ENCODE measurements around the gene TMEM215.
"Not testable (repeated sequence)": the region's sequence is repeated elsewhere in the genome, so short reads cannot be mapped to it uniquely, and the experiment has no call there.

The TMEM215 gene

DNA sequence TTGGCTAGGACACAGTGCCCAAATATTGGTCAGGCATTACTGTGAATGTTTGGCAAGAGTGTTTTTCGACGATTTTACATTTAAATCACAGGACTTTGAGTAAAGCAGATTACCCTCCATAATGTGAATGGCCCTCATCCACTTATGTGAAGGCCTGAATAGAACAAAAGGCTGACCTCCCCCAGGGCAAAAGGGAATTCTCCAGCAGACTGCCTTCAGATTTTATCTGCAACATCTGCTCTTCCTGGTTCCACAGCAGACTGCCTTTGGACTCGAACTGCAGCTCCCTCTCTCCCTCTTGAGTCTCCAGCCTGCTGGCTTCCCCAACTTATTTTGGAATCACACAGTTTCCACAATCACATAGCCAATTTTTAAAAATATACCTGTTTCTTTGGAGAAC is 7.1 kb upstream of the TMEM215 start:
- Histone ChIP-seq H3K4me1 (ENCODE audit: insufficient read depth, poor library complexity, severe bottlenecking) (no peaks in the 10 kb centered on the region), H3K27ac (ENCODE audit: poor library complexity, severe bottlenecking) (no peak overlapping the region), H3K36me3 (ENCODE audit: low read depth) (no peaks in the 10 kb centered on the region), H3K9me3 (ENCODE audit: severe bottlenecking) (peaks cover 2% of the 10 kb centered on the region), H3K4me3 (ENCODE audit: severe bottlenecking) (no peak overlapping the region), H3K27me3 (ENCODE audit: insufficient read depth, poor library complexity, severe bottlenecking) (peaks cover 26% of the 10 kb centered on the region)
- DNase-seq (ENCODE audit: low spot score) (no peak), ATAC-seq (ENCODE audit: low read depth) (no peak)
- TF ChIP-seq, protein P1, sequence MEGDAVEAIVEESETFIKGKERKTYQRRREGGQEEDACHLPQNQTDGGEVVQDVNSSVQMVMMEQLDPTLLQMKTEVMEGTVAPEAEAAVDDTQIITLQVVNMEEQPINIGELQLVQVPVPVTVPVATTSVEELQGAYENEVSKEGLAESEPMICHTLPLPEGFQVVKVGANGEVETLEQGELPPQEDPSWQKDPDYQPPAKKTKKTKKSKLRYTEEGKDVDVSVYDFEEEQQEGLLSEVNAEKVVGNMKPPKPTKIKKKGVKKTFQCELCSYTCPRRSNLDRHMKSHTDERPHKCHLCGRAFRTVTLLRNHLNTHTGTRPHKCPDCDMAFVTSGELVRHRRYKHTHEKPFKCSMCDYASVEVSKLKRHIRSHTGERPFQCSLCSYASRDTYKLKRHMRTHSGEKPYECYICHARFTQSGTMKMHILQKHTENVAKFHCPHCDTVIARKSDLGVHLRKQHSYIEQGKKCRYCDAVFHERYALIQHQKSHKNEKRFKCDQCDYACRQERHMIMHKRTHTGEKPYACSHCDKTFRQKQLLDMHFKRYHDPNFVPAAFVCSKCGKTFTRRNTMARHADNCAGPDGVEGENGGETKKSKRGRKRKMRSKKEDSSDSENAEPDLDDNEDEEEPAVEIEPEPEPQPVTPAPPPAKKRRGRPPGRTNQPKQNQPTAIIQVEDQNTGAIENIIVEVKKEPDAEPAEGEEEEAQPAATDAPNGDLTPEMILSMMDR (IDR thresholded peaks at IDR 0.05; ENCODE audit: poor library complexity, severe bottlenecking), result no peak

DNA sequence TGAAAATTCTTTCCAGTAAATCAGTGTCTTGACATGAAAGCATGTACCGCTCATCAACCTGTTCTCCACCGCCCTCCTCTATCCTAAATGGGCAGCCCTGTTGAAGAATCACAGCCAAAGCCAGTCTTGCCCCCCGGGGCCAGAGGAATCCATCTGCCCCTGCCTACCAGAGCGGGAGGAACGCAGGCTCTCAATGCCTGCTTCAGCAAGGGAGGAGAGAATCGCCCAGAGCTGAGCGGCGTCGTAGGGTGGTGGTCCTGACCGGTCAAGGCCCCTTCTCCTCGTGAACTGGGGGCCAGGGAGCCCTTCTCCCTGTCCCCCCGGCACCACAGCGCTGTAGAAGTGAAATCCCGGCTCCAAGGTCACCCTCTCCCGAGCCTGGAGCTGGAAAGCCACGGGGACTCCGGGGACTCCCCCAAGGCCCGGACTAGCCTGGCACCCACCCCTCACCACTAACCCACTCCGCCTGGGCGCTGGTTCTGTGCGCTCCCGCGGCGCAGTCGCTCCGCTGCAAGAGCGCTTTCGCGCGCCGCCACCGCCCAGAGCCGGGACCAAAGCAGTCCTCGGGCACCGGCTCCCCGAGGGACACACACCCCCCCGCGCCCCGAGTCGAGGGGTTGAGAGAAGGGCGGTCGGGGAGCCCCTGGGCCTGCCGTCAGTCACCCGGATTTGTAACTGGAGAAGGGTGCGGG is 718 bp upstream of the TMEM215 start:
- 0 out of 3 replicates have a peak, but pooled peaks have one; percentile 19 for ATAC-seq (ENCODE audit: low read depth)
- Histone ChIP-seq H3K9me3 (ENCODE audit: severe bottlenecking) (no peaks in the 10 kb centered on the region), H3K27me3 (ENCODE audit: insufficient read depth, poor library complexity, severe bottlenecking) (peaks cover 86% of the 10 kb centered on the region), H3K4me3 (ENCODE audit: severe bottlenecking) (no peak overlapping the region), H3K36me3 (ENCODE audit: low read depth) (no peaks in the 10 kb centered on the region), H3K27ac (ENCODE audit: poor library complexity, severe bottlenecking) (no peak overlapping the region), H3K4me1 (ENCODE audit: insufficient read depth, poor library complexity, severe bottlenecking) (no peaks in the 10 kb centered on the region)
- TF ChIP-seq, protein P1 (IDR thresholded peaks at IDR 0.05; ENCODE audit: poor library complexity, severe bottlenecking), result no peak
- DNase-seq (ENCODE audit: low spot score), result no peak

DNA sequence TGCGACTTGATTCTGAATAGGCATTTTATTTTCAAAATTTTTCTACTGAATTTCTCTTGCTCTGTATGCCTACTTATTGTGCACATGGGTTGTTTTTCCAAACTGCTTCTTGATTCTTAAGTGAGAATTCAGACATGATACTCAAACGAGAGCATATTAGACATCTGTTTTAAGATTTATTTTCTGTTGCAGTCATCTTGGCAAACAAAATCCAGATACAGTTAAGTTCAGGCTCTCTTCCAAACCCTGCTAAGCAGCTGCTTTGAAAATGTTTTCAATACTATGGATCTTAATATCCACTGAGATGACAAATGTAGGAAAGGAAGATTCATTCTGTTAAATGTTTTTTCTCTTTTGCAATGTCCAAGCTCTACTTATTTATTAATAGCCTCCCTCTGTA is 4.5 kb downstream of the TMEM215 start:
- Histone ChIP-seq H3K9me3 (ENCODE audit: severe bottlenecking) (no peaks in the 10 kb centered on the region), H3K27me3 (ENCODE audit: insufficient read depth, poor library complexity, severe bottlenecking) (peaks cover 58% of the 10 kb centered on the region)

DNA sequence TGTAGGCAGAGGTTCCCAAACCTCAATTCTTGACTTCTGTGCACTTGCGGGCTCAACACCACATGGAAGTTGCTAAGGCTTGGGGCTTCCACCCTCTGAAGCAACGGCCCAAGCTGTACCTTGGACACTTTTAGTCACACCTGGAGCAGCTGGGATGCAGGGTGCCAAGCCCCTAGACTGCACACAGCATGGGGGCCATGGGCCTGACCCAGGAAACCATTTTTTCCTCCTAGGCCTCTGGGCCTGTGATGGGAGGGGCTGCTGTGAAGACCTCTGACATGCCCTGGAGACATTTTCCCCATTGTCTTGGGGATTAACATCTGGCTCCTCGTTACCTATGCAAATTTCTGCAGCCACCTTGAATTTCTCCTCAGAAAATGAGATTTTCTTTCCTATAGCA is 12.7 kb downstream of the TMEM215 start:
- DNase-seq (ENCODE audit: low spot score); H3K9me3 ChIP-seq (ENCODE audit: severe bottlenecking); ATAC-seq (ENCODE audit: low read depth); H3K36me3 ChIP-seq (ENCODE audit: low read depth); H3K4me3 ChIP-seq (ENCODE audit: severe bottlenecking); H3K4me1 ChIP-seq (ENCODE audit: insufficient read depth, poor library complexity, severe bottlenecking); H3K27me3 ChIP-seq (ENCODE audit: insufficient read depth, poor library complexity, severe bottlenecking); H3K27ac ChIP-seq (ENCODE audit: poor library complexity, severe bottlenecking): not testable (repeated sequence)

More for the DNA sequence above, 4.5 kb downstream of the TMEM215 start:
- Histone ChIP-seq H3K27ac (ENCODE audit: poor library complexity, severe bottlenecking) (no peak overlapping the region), H3K4me3 (ENCODE audit: severe bottlenecking) (no peak overlapping the region), H3K4me1 (ENCODE audit: insufficient read depth, poor library complexity, severe bottlenecking) (no peaks in the 10 kb centered on the region), H3K36me3 (ENCODE audit: low read depth) (no peaks in the 10 kb centered on the region)
- ATAC-seq (ENCODE audit: low read depth) (no peak), DNase-seq (ENCODE audit: low spot score) (no peak)
- TF ChIP-seq, protein P1 (IDR thresholded peaks at IDR 0.05; ENCODE audit: poor library complexity, severe bottlenecking), result no peak

DNA sequence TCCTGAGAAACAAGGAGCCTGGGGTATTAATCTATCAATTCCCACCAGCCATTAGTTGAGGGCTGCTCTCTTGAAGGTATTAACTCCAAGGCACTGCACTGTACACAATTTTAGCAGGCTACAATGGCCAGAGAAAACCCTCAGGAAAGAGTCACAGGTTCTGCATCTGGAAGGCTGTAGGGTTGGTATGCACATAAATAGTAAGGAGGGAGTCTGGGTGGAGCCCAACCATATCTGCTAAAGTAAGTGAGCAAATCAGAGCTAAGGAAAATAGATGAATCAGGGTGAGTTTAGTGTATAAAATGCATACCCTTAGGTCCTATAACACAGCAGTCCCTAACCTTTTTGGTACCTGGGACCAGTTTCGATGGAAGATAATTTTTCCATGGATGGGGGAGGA is 18.2 kb downstream of the TMEM215 start:
- Histone ChIP-seq H3K27me3 (ENCODE audit: insufficient read depth, poor library complexity, severe bottlenecking) (no peaks in the 10 kb centered on the region), H3K4me3 (ENCODE audit: severe bottlenecking) (no peak overlapping the region), H3K36me3 (ENCODE audit: low read depth) (no peaks in the 10 kb centered on the region), H3K9me3 (ENCODE audit: severe bottlenecking) (no peaks in the 10 kb centered on the region), H3K27ac (ENCODE audit: poor library complexity, severe bottlenecking) (no peak overlapping the region), H3K4me1 (ENCODE audit: insufficient read depth, poor library complexity, severe bottlenecking) (no peaks in the 10 kb centered on the region)
- TF ChIP-seq, protein P1 (IDR thresholded peaks at IDR 0.05; ENCODE audit: poor library complexity, severe bottlenecking), result no peak
- no peak for DNase-seq (ENCODE audit: low spot score)
- ATAC-seq (ENCODE audit: low read depth), result no peak

Data from RWPE2 (cell line).